Measurements from ENCODE around the gene RTF2.

The RTF2 gene

GRCh38 chr20:56488566-56488965 lies 20.1 kb downstream of the RTF2 start:
- Histone ChIP-seq H3F3A (ENCODE audit: low read depth) (no peaks in the 10 kb centered on the region), H3K4me2 (ENCODE audit: low read depth, low read length, poor library complexity, severe bottlenecking) (no peak overlapping the region), H4K20me1 (ENCODE audit: insufficient read depth, low read length, poor library complexity, severe bottlenecking) (peaks cover 2% of the 10 kb centered on the region), H3K4me1 (ENCODE audit: insufficient read depth, low read length, poor library complexity, severe bottlenecking) (no peaks in the 10 kb centered on the region), H3K9me3 (ENCODE audit: insufficient read depth, low read depth, low read length) (no peaks in the 10 kb centered on the region), H3K27me3 (ENCODE audit: insufficient read depth, low read length, poor library complexity, severe bottlenecking) (no peaks in the 10 kb centered on the region), H3K9me2 (replicated peaks; ENCODE audit: low read depth, low read length) (no peaks in the 10 kb centered on the region), H3K4me3 (ENCODE audit: low read length, poor library complexity, severe bottlenecking) (no peak overlapping the region), H3K36me3 (ENCODE audit: insufficient read depth, low read length) (peaks cover 64% of the 10 kb centered on the region; the same call in 1 of the 2 replicates), H3K79me2 (ENCODE audit: insufficient read depth, low read length) (peaks cover 8% of the 10 kb centered on the region; the same call in 1 of the 2 replicates), H3K9ac (ENCODE audit: low read depth, low read length, poor library complexity, severe bottlenecking) (no peak overlapping the region), H2AFZ (ENCODE audit: low read length) (no peak overlapping the region)
- TF ChIP-seq EZH2phosphoT487 (IDR thresholded peaks at IDR 0.05; ENCODE audit: borderline replicate concordance), result no peak
- TF ChIP-seq CTCF (conservative IDR thresholded peaks at IDR 0.05; ENCODE audit: low read length), result no peak

GRCh38 chr20:56501116-56501515 lies 32.7 kb downstream of the RTF2 start:
- H3K36me3 ChIP-seq (ENCODE audit: insufficient read depth, low read length), result peaks cover 19% of the 10 kb centered on the region; the same call in 1 of the 2 replicates
- no peaks in the 10 kb centered on the region for H3F3A ChIP-seq (ENCODE audit: low read depth)
- no peaks in the 10 kb centered on the region for H3K4me1 ChIP-seq (ENCODE audit: insufficient read depth, low read length, poor library complexity, severe bottlenecking)
- no peak overlapping the region for H3K4me3 ChIP-seq (ENCODE audit: low read length, poor library complexity, severe bottlenecking)
- peaks cover 3% of the 10 kb centered on the region; the same call in 1 of the 2 replicates for H3K79me2 ChIP-seq (ENCODE audit: insufficient read depth, low read length)
- H3K9me2 ChIP-seq (replicated peaks; ENCODE audit: low read depth, low read length), result no peaks in the 10 kb centered on the region
- no peak overlapping the region for H3K4me2 ChIP-seq (ENCODE audit: low read depth, low read length, poor library complexity, severe bottlenecking)
- TF ChIP-seq EZH2phosphoT487 (IDR thresholded peaks at IDR 0.05; ENCODE audit: borderline replicate concordance) (no peak), CTCF (conservative IDR thresholded peaks at IDR 0.05; ENCODE audit: low read length) (no peak)
- no peaks in the 10 kb centered on the region for H3K9me3 ChIP-seq (ENCODE audit: insufficient read depth, low read depth, low read length)
- no peak overlapping the region for H2AFZ ChIP-seq (ENCODE audit: low read length)
- H3K27me3 ChIP-seq (ENCODE audit: insufficient read depth, low read length, poor library complexity, severe bottlenecking), result no peaks in the 10 kb centered on the region
- no peak overlapping the region for H3K9ac ChIP-seq (ENCODE audit: low read depth, low read length, poor library complexity, severe bottlenecking)
- H4K20me1 ChIP-seq (ENCODE audit: insufficient read depth, low read length, poor library complexity, severe bottlenecking), result no peaks in the 10 kb centered on the region

GRCh38 chr20:56503916-56504315 lies 35.5 kb downstream of the RTF2 start:
- peaks cover 4% of the 10 kb centered on the region; the same call in 1 of the 2 replicates for H3K36me3 ChIP-seq (ENCODE audit: insufficient read depth, low read length)
- no peak overlapping the region for H3K4me3 ChIP-seq (ENCODE audit: low read length, poor library complexity, severe bottlenecking)

More at GRCh38 chr20:56503916-56504315, 35.5 kb downstream of the RTF2 start:
- Histone ChIP-seq H3K79me2 (ENCODE audit: insufficient read depth, low read length) (peaks cover 3% of the 10 kb centered on the region; the same call in 1 of the 2 replicates), H3K27me3 (ENCODE audit: insufficient read depth, low read length, poor library complexity, severe bottlenecking) (no peaks in the 10 kb centered on the region), H4K20me1 (ENCODE audit: insufficient read depth, low read length, poor library complexity, severe bottlenecking) (no peaks in the 10 kb centered on the region), H3K4me2 (ENCODE audit: low read depth, low read length, poor library complexity, severe bottlenecking) (no peak overlapping the region), H3K9ac (ENCODE audit: low read depth, low read length, poor library complexity, severe bottlenecking) (no peak overlapping the region), H3K9me2 (replicated peaks; ENCODE audit: low read depth, low read length) (no peaks in the 10 kb centered on the region), H2AFZ (ENCODE audit: low read length) (no peak overlapping the region), H3K9me3 (ENCODE audit: insufficient read depth, low read depth, low read length) (no peaks in the 10 kb centered on the region), H3F3A (ENCODE audit: low read depth) (no peaks in the 10 kb centered on the region), H3K4me1 (ENCODE audit: insufficient read depth, low read length, poor library complexity, severe bottlenecking) (no peaks in the 10 kb centered on the region)
- TF ChIP-seq EZH2phosphoT487 (IDR thresholded peaks at IDR 0.05; ENCODE audit: borderline replicate concordance), result no peak
- no peak for TF ChIP-seq CTCF (conservative IDR thresholded peaks at IDR 0.05; ENCODE audit: low read length)

Measured in Loucy (cell line).